Left lung (tissue), 10 donors: Measurements from ENCODE around the gene MAN1B1. TPM values are rescaled to one million over a fixed set of nuclear protein-coding genes. Genes with fewer than 3 reads are reported as not detected.
A peak's percentile ranks its signal among the peaks of the same experiment; 100 is the strongest.
"Not testable (repeated sequence)": the region's sequence is repeated elsewhere in the genome, so short reads cannot be mapped to it uniquely, and the experiment has no call there.

Source experiments
- ATAC-seq: fragments of 200-7000 bp; cut with Tn5 transposase; one replicate; pipeline ENCODE4 v1.9.1; 2020; ENCODE audit warnings: moderate library complexity
- DNase-seq, 4 donors: peaks; one replicate each; pipeline ENCODE4 v3.0.0-alpha.2; 2013 to 2020
- H3K27ac ChIP-seq, 2 donors: fragments of 200-600 bp; sonication (generic) in 1 of 2; one replicate each; pipeline versions ENCODE4 v1.5.0 to v1.8.0; 2020 to 2021
- H3K27me3 ChIP-seq, 2 donors: fragments of 200-600 bp; sonication (generic) in 1 of 2; one replicate each; pipeline versions ENCODE4 v1.5.0 to v1.8.0; 2020 to 2021
- H3K36me3 ChIP-seq, 2 donors: fragments of 200-600 bp; sonication (generic) in 1 of 2; one replicate each; pipeline versions ENCODE4 v1.5.0 to v1.8.0; 2020 to 2021
- H3K4me1 ChIP-seq, 2 donors: fragments of 200-600 bp; one replicate each; pipeline ENCODE4 v1.8.0; 2021
- H3K4me3 ChIP-seq, 2 donors: fragments of 200-600 bp; sonication (generic) in 1 of 2; one replicate each; pipeline versions ENCODE4 v1.5.0 to v1.8.0; 2020 to 2021; ENCODE audit warnings: mild to moderate bottlenecking in 1 of 2
- H3K9me3 ChIP-seq, 2 donors: fragments of 200-600 bp; sonication (generic) in 1 of 2; one replicate each; pipeline versions ENCODE4 v1.5.0 to v1.8.0; 2020 to 2021
- intact Hi-C, 2 donors: fragments of 100-400 bp; cut with DNase I; formaldehyde crosslinking; loops; one replicate each; pipeline versions ENCODE4 v1.11.2 to v1.14.2; 2022
- polyA plus RNA-seq, 6 donors: library from polyadenylated mRNA; unstranded; fragments of 120-200 nt; gene quantifications; one replicate each; pipeline ENCODE4 v1.2.1, GENCODE V29; 2013; ENCODE audit not compliant: insufficient read length in 6 of 6
- total RNA-seq, 2 donors: library from RNA; stranded (reverse); fragmentation: NEBNext Ultra II Directional; extraction: Animal tissue kit (Norgen Biotek cat#: 25700); gene quantifications; one replicate each; pipeline ENCODE4 v1.2.1, GENCODE V29; 2021
- TF ChIP-seq, protein P1 (sequence below), 2 donors: fragments of 200-600 bp; sonication (generic) in 1 of 2; IDR thresholded peaks; one replicate each; pipeline versions ENCODE4 v1.5.0 to v1.8.0; 2021; ENCODE audit warnings: antibody characterized with exemption in 2 of 2
- donor health status: DM: no; HTN: yes; CAD: no.
- donor health status: DM: no; HTN: no; CAD: no.

MAN1B1 gene
- total and polyA plus RNA-seq, 8 donors: 51.5 to 74.9 (median 64.8) TPM

DNA sequence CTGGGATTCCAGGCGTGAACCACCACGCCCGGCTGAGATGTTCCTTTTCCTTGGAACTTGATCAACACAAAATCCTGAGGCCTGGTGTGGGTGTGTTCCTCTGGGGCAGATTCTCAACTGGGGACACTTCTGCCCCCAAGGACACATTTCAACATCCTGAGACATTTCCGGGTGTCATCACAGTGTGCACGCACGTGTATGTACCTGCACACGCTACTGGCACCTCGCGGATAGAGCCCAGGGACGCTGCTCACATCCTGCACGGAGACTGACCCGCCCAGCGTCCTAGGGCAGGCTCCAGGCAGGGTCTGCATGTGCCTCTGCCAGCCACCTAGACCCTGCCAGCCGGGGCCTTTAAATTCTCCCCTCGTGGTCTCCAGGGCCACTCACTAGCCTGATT, 24.4 kb upstream of the MAN1B1 start:
- Histone ChIP-seq H3K4me3 (no peak overlapping the region), H3K27ac (no peak overlapping the region), H3K4me1 (peaks cover 0 to 7% of the 10 kb centered on the region in 2 donors), H3K9me3 (no peaks in the 10 kb centered on the region), H3K36me3 (no peaks in the 10 kb centered on the region), H3K27me3 (no peaks in the 10 kb centered on the region)
- DNase-seq: no peak
- intact Hi-C loops: loop anchor here in 1 of 2 donors (10.0 kb wide), 1 partner anchor 278 kb away; no protein-coding TSS in a partner anchor
- no peak for ATAC-seq
- TF ChIP-seq, protein P1, sequence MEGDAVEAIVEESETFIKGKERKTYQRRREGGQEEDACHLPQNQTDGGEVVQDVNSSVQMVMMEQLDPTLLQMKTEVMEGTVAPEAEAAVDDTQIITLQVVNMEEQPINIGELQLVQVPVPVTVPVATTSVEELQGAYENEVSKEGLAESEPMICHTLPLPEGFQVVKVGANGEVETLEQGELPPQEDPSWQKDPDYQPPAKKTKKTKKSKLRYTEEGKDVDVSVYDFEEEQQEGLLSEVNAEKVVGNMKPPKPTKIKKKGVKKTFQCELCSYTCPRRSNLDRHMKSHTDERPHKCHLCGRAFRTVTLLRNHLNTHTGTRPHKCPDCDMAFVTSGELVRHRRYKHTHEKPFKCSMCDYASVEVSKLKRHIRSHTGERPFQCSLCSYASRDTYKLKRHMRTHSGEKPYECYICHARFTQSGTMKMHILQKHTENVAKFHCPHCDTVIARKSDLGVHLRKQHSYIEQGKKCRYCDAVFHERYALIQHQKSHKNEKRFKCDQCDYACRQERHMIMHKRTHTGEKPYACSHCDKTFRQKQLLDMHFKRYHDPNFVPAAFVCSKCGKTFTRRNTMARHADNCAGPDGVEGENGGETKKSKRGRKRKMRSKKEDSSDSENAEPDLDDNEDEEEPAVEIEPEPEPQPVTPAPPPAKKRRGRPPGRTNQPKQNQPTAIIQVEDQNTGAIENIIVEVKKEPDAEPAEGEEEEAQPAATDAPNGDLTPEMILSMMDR (IDR thresholded peaks at IDR 0.05): no peak

DNA sequence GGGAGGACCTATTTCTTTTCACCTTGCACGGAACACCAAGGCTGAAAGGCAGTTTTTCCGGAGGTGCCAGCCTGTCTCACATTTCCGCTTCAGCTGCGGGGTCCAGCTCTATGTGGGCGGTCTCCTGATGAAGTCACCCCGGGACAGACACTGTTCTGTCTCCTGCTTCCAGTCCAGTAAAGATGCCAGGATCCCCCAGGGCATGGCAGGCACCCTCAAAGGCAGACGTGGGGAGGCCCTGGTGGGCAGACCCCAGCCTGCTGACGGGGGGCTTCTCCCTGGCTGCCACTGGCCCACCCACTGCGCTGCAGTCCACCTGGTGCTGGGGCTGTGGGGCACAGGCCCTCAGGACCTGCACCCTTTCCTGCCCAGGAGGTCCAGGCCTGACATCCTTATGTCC, 24.0 kb upstream of the MAN1B1 start:
- DNase-seq, H3K9me3 ChIP-seq: not testable (repeated sequence)
- intact Hi-C loops: loop anchor here in 1 of 2 donors (10.0 kb wide), 1 partner anchor 278 kb away; no protein-coding TSS in a partner anchor

DNA sequence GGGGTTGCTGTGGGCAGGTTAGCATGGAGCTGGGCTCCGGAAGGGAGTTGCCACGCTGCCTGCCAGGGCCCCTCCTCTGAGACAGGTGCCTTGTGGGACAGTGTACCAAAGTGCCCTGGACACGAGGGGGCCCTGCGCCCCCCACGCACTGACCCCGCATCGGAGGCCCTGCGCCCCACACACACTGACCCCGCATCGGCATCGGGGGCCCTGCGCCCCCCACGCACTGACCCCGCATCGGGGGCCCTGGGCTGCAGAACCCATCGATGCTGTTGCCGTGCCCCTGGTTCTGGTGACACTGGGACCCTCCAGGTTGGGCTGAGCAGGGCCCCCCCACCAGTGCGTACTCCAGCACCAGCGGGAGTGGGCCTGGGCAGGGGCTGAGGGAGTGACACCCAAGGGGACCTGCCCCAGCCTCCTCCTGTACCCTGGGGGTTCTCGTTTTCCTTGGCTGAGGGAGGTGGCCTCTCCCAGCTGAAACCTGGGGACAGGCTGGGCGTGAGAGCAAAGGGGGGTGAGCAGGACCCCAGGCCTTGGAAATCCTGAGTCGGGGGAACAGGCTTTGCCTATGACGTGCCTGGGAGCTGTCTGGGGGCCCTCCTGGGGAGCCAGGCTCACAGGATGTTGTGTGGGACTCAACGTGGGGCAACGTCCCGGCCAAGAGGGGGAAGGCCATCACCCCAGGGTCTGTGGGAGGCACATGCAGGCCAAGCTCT, 23.3 kb upstream of the MAN1B1 start:
- Histone ChIP-seq H3K36me3 (no peaks in the 10 kb centered on the region), H3K27me3 (peaks cover 0 to 3% of the 10 kb centered on the region in 2 donors), H3K27ac (no peak overlapping the region), H3K4me1 (peaks cover 0 to 7% of the 10 kb centered on the region in 2 donors), H3K9me3 (no peaks in the 10 kb centered on the region), H3K4me3 (no peak overlapping the region)
- intact Hi-C loops: loop anchor here in 1 of 2 donors (10.0 kb wide), 1 partner anchor 279 kb away; no protein-coding TSS in a partner anchor
- ATAC-seq: no peak
- DNase-seq: no peak
- TF ChIP-seq, protein P1 (IDR thresholded peaks at IDR 0.05): no peak

More for the DNA sequence above, 24.0 kb upstream of the MAN1B1 start:
- not testable (repeated sequence) for H3K4me1 ChIP-seq, H3K27ac ChIP-seq, ATAC-seq, H3K4me3 ChIP-seq, H3K27me3 ChIP-seq, H3K36me3 ChIP-seq

- ATAC-seq: peak; percentile 80
These were observed 22.5 kb upstream of the MAN1B1 start for GRCh38 chr9:137064027-137064879.

GRCh38 chr9:137064880-137065164, 22.0 kb upstream of the MAN1B1 start:
- no peak for DNase-seq
- Histone ChIP-seq H3K27ac (no peak overlapping the region), H3K4me1 (peaks cover 5 to 16% of the 10 kb centered on the region in 2 donors), H3K4me3 (no peak overlapping the region), H3K27me3 (peaks cover 0 to 17% of the 10 kb centered on the region in 2 donors), H3K36me3 (no peaks in the 10 kb centered on the region), H3K9me3 (no peaks in the 10 kb centered on the region)
- TF ChIP-seq, protein P1 (IDR thresholded peaks at IDR 0.05): no peak
- ATAC-seq: no peak
- intact Hi-C loops: loop anchor here in 1 of 2 donors (10.0 kb wide), 1 partner anchor 280 kb away; no protein-coding TSS in a partner anchor

More at GRCh38 chr9:137064027-137064879, 22.5 kb upstream of the MAN1B1 start:
- H3K9me3 ChIP-seq: no peaks in the 10 kb centered on the region
- H3K36me3 ChIP-seq: no peaks in the 10 kb centered on the region
- peaks cover 0 to 11% of the 10 kb centered on the region in 2 donors for H3K27me3 ChIP-seq
- no peak overlapping the region for H3K4me3 ChIP-seq
- DNase-seq: peak in 2 of 4 donors; percentile 61 to 95
- intact Hi-C loops: loop anchor here in 1 of 2 donors (10.0 kb wide), 1 partner anchor 279 kb away; no protein-coding TSS in a partner anchor
- peaks cover under 1 to 11% of the 10 kb centered on the region in 2 donors for H3K4me1 ChIP-seq
- no peak overlapping the region for H3K27ac ChIP-seq
- TF ChIP-seq, protein P1 (IDR thresholded peaks at IDR 0.05): peak; percentile 95 to 97
